Mesothelial cell of epicardium (in vitro differentiated cells): Measurements from ENCODE around the gene PACRG. TPM values are rescaled to one million over a fixed set of nuclear protein-coding genes. Genes with fewer than 3 reads are reported as not detected.

Experiments
- DNase-seq, 2 experiments: peaks; one replicate each; pipeline ENCODE4 v3.0.0; 2021; ENCODE audit warnings: low spot score in 2 of 2; ENCODE audit not compliant: unreplicated experiment in 2 of 2
- H3K27ac Mint-ChIP-seq: 2 replicates; pipeline ENCODE4 v1.8.0; 2021; ENCODE audit warnings: mixed read lengths
- H3K27me3 Mint-ChIP-seq: 2 replicates; pipeline ENCODE4 v1.8.0; 2021; ENCODE audit warnings: low read depth, mixed read lengths
- H3K36me3 Mint-ChIP-seq: 2 replicates; pipeline ENCODE4 v1.8.0; 2021; ENCODE audit warnings: mixed read lengths
- H3K4me1 Mint-ChIP-seq: 2 replicates; pipeline ENCODE4 v1.8.0; 2021; ENCODE audit warnings: mixed read lengths
- H3K4me3 Mint-ChIP-seq: 2 replicates; pipeline ENCODE4 v1.8.0; 2021; ENCODE audit warnings: mild to moderate bottlenecking, moderate library complexity, mixed read lengths
- H3K9me3 Mint-ChIP-seq: 2 replicates; pipeline ENCODE4 v1.8.0; 2021; ENCODE audit warnings: mixed read lengths
- total RNA-seq: library from RNA; stranded (reverse); gene quantifications from 3 replicates; pipeline ENCODE4 v1.2.1, GENCODE V29; 2021
- TF ChIP-seq, protein P1 (sequence below): fragments of 200-600 bp; sonication (generic); IDR thresholded peaks from one replicate; pipeline ENCODE4 v1.5.0; 2021; ENCODE audit warnings: antibody characterized with exemption; ENCODE audit not compliant: unreplicated experiment

The PACRG gene
- total RNA-seq, 1 donor from 2014 or later, result 1.6 TPM

DNA sequence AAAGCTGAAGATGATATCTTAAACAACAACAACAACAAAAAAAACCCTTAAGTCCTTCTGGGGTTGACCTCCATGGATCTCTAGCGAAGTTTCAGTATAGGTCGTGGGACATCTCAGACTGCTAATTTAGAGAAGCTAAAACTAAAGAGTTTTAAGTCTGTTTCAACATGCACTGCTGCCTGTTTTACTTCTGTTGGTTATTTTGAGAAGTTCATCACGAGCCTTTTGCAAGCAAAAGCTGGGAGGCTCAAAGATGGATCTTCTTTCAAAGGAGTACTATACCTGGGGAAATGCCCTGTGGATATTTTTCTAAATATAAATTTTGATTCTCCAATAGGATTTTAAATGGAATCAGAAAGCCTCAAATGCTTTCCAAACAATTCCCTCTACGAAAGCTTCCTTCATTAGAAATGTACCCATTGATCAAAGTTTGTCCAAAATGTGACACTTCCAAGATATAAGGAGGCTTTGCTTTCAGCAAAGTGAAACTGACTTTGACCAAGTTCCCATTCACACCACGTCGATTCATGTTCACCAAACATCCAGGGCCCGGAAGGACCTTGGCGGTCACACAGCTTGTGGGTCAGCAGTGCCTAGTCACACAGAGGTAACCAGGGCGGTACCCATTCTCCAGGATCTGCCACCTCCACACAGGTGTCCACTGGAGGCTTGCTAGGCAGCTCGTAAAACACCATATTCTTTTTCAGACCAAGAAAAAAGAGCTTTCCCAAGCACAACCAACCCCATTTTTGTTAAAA lies 592.0 kb downstream of the PACRG start:
- peaks cover 27% of the 10 kb centered on the region for H3K4me1 Mint-ChIP-seq

DNA sequence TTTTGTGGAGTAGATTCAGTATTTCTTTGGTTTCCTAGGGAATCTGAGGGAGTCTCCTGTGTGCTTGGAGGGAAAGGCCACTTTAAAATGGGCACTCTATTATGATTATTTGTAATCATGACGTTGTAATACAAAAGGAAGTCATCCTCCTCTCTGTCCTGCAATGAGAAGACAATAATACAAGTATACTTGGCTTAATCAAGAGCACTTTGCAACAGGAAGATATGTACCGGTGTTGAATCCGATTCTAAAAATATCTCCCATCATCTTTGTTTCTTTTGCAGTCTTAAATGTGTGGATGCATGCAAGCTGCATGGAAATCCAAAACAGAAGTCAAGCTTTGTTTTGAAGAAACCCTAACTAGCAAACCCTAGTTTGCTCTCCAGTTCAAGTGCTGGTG lies 592.6 kb downstream of the PACRG start:
- TF ChIP-seq, protein P1, sequence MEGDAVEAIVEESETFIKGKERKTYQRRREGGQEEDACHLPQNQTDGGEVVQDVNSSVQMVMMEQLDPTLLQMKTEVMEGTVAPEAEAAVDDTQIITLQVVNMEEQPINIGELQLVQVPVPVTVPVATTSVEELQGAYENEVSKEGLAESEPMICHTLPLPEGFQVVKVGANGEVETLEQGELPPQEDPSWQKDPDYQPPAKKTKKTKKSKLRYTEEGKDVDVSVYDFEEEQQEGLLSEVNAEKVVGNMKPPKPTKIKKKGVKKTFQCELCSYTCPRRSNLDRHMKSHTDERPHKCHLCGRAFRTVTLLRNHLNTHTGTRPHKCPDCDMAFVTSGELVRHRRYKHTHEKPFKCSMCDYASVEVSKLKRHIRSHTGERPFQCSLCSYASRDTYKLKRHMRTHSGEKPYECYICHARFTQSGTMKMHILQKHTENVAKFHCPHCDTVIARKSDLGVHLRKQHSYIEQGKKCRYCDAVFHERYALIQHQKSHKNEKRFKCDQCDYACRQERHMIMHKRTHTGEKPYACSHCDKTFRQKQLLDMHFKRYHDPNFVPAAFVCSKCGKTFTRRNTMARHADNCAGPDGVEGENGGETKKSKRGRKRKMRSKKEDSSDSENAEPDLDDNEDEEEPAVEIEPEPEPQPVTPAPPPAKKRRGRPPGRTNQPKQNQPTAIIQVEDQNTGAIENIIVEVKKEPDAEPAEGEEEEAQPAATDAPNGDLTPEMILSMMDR, result no peak
- H3K36me3 Mint-ChIP-seq, result no peaks in the 10 kb centered on the region
- no peak overlapping the region for H3K4me3 Mint-ChIP-seq
- no peaks in the 10 kb centered on the region for H3K9me3 Mint-ChIP-seq
- DNase-seq, result no peak
- H3K4me1 Mint-ChIP-seq, result peaks cover 32% of the 10 kb centered on the region
- H3K27me3 Mint-ChIP-seq, result no peaks in the 10 kb centered on the region
- no peak overlapping the region for H3K27ac Mint-ChIP-seq

More for the DNA sequence above, 592.0 kb downstream of the PACRG start:
- no peaks in the 10 kb centered on the region for H3K27me3 Mint-ChIP-seq
- no peak overlapping the region for H3K27ac Mint-ChIP-seq
- DNase-seq, result no peak
- TF ChIP-seq, protein P1, result no peak
- H3K9me3 Mint-ChIP-seq, result no peaks in the 10 kb centered on the region
- no peak overlapping the region for H3K4me3 Mint-ChIP-seq
- no peaks in the 10 kb centered on the region for H3K36me3 Mint-ChIP-seq

DNA sequence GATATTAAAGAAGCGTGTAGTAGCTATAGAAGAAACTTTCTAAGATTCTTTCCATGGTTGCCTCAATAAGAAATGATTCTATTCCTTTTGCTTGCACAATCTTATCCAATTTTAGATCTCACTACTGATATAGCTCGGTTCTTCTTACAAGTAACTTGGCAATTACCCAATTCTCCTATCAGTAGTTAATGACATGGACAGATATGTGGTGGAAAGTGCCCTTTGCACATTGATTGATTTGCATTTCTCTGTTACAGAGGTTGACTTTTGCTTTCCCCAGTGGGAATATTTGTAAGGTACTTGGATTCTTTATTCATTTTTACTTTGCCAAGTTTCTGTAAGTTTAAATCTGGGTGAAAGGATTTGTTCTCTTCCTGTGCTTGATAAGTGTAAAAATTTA lies 593.0 kb downstream of the PACRG start:
- peaks cover 32% of the 10 kb centered on the region for H3K4me1 Mint-ChIP-seq
- no peaks in the 10 kb centered on the region for H3K36me3 Mint-ChIP-seq
- no peaks in the 10 kb centered on the region for H3K27me3 Mint-ChIP-seq
- H3K4me3 Mint-ChIP-seq, result no peak overlapping the region
- no peak overlapping the region for H3K27ac Mint-ChIP-seq
- no peaks in the 10 kb centered on the region for H3K9me3 Mint-ChIP-seq
- TF ChIP-seq, protein P1, result no peak
- DNase-seq, result no peak

DNA sequence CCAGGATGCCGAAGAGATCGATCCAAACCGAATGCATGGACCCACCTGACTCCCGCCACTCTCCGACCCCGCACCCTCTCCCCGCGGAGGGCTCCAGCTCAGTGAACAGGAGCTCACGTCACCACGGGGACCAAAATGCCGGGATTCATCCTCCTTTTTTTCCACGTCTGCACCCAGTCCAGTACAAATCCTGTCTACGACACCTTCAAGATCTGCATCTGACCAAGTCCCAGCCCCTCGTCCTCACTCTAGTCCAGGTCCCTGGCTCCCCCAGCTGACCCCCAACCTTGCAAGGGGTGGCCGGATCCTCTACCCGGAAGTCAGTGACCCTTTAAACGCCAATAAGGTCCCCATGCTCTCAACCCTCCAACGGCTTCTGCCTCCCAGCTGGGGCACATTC lies 593.9 kb downstream of the PACRG start:
- Mint-ChIP-seq H3K4me1 (peaks cover 32% of the 10 kb centered on the region), H3K9me3 (no peaks in the 10 kb centered on the region), H3K27me3 (no peaks in the 10 kb centered on the region), H3K27ac (peak overlapping the region; percentile 8), H3K4me3 (no peak overlapping the region), H3K36me3 (no peaks in the 10 kb centered on the region)
- no peak for DNase-seq
- TF ChIP-seq, protein P1, result no peak

DNA sequence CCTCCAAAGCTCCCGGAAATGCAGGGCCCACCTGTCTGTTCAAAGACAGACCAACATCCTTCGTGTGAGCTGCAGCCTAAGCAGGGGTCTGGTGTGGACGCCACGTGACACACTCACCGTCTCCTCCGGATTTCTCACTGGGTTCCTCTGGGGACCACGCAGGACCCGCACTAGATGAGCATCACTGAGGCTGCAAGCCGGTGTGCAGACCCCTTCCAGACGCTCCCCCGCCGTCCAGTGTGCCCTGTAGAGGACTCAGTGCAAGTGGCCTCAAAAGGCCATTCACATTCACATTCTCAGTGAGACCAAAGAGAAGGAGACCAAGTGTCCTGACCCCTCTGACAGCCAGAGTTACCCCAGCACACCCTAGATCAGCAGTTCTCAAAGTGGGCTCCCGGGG lies 595.5 kb downstream of the PACRG start:
- Mint-ChIP-seq H3K9me3 (peaks cover 9% of the 10 kb centered on the region), H3K27ac (no peak overlapping the region), H3K4me3 (no peak overlapping the region), H3K4me1 (peaks cover 32% of the 10 kb centered on the region), H3K27me3 (no peaks in the 10 kb centered on the region), H3K36me3 (no peaks in the 10 kb centered on the region)
- no peak for DNase-seq
- TF ChIP-seq, protein P1, result no peak
